GM12875 (cell line): ENCODE results near the gene EML5.

Experiments used
- H3K4me3 ChIP-seq: one replicate; pipeline ENCODE4 v1.5.1; 2011; ENCODE audit warnings: low read depth, low read length, control low read depth
- CTCF ChIP-seq: IDR thresholded peaks from 2 replicates; pipeline ENCODE4 v1.5.1; 2011; ENCODE audit warnings: low read depth, mild to moderate bottlenecking, control low read depth, inconsistent platforms, low read length, moderate library complexity, borderline replicate concordance; ENCODE audit not compliant: insufficient read depth

Gene EML5

GRCh38 chr14:88669346-88669745 is 123.4 kb downstream of the EML5 start:
- TF ChIP-seq CTCF = no peak
- no peak overlapping the region for H3K4me3 ChIP-seq

DNA sequence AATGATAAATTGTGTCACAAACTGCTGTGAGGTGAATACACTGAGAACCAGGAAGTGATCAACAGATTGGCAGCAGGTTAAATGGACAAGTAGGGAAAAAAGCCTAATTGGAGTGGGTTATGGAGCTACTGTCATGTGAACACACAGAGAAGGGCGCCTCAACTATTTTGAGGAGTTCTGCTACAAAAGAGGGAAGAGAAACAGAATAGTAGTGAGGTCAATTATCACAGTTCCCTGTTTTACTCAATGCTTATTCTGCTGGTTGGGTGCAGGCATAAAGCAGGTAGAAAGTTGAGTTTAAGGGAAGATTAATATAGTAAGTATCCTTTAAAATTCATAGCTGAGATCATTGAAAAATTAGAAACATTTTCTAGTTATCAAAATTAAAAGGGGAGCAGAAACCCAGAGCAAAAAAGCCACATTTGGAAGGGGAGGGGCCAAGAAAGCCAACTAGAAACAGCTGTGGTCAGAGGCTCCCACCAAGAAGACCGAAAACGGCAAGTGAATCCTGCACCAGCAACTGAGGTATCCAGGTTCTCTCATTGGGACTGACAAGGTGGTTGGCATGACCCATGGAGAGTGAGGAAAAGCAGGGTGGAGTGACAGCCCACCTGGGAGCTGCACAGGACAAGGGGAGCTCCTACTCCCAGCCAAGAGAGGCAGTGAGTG is 124.2 kb downstream of the EML5 start:
- TF ChIP-seq CTCF = no peak
- peak overlapping the region; percentile 14 for H3K4me3 ChIP-seq

GRCh38 chr14:88667555-88668273 is 125.0 kb downstream of the EML5 start:
- no peak overlapping the region for H3K4me3 ChIP-seq
- TF ChIP-seq CTCF = peak; percentile 85

DNA sequence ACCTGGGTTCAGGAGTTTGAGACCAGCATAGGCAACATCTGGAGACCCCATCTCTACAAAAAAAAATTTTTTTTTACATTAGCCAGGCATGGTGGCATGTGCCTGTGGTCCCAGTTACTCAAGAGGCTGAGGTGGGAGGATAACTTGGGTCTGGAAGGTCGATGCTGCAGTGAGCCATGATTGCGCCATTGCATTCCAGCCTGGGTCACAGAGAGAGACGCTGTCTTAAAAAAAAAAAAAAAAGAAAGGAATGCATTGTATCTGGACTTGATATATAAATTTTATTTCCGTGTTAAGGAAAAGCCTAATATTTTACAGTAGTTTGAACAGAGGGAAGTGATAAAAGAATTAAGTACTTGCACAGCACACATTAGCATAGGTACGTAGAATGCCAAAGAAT is 132.7 kb downstream of the EML5 start:
- TF ChIP-seq CTCF = no peak
- H3K4me3 ChIP-seq = no peak overlapping the region

DNA sequence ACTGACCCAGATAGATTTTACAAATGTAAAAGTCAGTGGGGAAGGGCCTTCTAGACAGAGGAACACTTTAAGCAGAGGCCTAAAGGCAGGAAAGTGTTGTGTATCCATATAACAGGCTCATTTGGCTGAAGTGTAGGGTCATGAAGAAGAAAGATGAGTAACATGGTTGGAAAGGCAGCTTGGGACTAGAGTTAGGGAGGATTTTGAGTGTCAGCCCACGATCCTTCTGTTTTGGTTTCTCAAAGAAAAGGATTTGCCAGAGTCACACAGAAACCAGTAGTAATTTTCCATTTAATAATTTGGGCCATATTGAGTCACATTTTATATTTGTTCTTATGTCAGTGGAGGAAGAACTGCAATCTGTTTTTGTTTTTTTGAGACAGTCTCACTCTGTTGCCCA is 153.5 kb downstream of the EML5 start:
- no peak for TF ChIP-seq CTCF
- no peak overlapping the region for H3K4me3 ChIP-seq

DNA sequence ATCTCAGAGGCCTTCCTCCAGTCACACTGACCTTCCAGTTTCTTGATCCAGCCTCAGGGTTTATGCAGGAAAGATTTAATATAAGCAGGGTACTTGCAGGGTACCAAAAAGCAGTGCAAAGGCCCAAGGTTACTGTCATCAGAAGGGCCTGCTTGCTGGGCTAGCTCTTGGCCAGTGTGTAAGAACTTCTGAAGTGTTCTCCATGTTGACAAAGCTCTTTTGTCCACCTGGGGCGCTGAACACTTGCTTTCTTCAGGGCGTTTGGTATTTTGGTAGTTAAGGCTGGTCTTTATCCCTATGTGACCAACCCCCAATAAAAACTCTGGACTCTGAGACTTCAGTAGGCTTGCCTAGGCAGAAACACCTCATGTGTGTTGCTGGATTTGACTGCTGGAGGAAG is 160.2 kb downstream of the EML5 start:
- TF ChIP-seq CTCF = no peak
- H3K4me3 ChIP-seq = no peak overlapping the region

DNA sequence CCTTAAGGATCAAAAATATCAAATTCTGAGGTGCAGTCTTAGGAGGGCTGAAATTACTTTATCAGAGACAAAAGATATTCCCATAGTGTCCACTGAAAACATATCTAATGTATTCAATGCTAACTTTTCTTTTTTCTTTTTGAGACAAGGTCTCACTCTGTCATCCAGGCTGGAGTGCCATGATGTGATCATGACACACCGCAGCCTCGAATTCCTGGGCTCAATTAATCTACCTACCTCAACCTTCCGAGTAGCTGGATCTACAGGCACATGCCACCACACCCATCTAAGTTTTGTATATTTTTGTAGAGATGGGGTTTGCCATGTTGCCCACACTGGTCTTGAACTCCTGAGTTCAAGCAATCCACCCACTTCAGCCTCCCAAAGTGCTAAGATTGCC is 161.7 kb downstream of the EML5 start:
- no peak for TF ChIP-seq CTCF
- H3K4me3 ChIP-seq = no peak overlapping the region
